ENCODE measurements around the gene PRCC.
A peak's percentile ranks its signal among the peaks of the same experiment; 100 is the strongest.

PRCC gene

DNA sequence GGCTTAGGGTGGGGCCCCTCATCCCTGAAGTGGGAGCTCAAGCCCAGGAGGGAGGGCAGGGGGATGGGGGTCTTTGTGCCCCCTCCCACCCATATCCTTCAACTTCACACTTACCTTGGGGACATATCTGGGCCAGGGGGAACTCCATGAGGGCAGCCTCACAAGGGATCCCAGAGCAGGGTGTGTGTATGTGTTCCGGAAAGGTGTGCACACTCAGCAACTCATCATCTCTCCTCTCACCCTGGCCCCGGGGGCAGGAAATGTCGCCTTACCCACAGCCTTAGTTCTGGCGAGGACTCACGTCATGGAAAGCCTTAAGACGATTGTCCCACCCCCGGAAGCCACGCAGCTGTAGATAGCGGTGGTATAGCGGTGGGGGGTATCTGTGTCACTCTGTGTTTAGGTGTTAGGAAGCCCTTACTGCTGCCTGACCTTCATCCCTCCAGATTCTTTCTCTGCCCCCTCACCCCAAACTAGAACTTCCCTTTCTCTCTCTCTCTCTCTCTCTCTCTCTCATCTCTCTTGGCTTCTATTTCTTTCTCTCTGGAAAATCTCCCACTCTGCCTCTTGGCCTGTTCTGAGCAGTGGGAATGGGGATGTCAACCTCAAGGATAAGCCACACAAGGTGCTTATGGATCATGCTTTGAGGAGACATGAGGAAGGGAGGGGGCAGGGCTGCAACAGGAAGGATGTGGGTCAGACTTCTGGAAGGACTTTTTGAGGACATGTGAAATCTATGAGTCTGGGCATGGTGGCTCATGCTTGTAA is 49.4 kb downstream of the PRCC start, which contains the start of gene SH2D2A:
SH2D2A (minus strand) TSS at position 288 of the 768 bp plus-strand sequence; CDS start at position 148, 140 bp downstream.
- TF ChIP-seq GATA3 (IDR thresholded peaks at IDR 0.05; ENCODE audit: low read depth, low read length) (no peak), GATA2 (IDR thresholded peaks at IDR 0.05; ENCODE audit: low read depth, low read length) (no peak)

DNA sequence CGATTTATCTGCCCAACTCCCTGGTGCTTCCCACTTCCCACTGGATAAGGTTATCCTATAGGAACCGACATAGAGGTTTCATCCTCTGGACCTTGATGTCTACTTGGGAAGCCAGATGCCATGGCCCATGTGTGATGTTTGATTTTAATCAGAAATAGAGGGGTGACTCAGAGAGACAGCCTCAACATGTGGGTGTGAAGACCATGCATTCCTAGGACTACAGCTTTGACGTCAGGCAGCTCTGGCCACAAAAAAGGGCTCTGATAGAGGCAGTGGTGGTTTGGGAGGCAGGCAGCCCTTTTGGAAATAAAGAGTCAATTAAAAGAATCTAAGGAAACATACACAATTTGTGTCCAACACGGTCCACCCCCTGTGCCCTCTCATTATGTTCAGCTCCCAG is 54.5 kb downstream of the PRCC start:
- TF ChIP-seq GATA3 (IDR thresholded peaks at IDR 0.05; ENCODE audit: low read depth, low read length) (no peak), GATA2 (IDR thresholded peaks at IDR 0.05; ENCODE audit: low read depth, low read length) (no peak)

DNA sequence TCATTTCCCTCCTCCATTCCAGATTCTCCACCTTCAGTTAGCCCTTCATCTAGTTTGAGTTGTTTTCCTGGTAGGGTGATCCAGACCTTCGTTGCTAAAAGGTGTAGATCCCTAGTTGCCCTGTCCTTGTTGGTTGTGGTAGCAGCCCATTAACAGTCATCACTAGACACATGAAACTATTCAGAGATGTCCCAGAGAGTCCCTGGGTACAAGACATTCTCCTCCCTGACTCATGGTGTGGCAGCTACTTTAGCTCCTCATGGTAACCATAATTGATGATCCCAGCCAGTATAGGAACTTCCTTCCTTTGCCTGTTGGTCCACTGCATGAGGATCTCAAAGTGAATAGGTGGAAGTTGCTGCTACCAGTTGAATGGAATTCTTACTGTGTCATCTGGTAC is 55.3 kb downstream of the PRCC start:
- TF ChIP-seq GATA3 (IDR thresholded peaks at IDR 0.05; ENCODE audit: low read depth, low read length) (no peak), GATA2 (IDR thresholded peaks at IDR 0.05; ENCODE audit: low read depth, low read length) (no peak)

DNA sequence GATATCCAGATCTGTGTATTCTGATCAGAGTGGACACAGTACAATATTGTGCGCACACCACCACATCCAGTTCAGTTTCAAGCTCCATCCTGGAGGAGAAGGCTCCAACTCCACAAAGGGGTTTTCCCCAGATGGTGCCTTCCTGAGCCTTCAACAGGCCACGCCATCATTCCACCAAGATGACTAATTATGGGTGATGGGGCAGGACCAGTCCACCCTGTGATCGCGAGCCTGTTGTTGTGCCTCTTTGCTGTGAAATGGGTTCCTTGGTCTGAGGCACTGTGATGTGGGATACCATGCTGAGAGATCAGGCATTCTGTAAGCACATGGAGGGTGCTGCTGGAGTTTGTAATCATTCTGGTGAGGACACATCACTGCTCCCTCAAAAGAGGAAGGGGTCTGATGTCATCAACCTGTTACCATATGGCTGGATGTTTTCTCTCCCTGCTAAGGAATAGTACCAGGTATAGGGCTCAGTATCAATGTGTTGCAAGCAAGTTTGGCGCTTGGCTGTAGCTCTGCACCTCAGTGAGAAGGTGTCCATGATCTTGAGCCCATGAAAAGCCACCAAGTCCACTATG is 56.0 kb downstream of the PRCC start:
- TF ChIP-seq GATA2 (IDR thresholded peaks at IDR 0.05; ENCODE audit: low read depth, low read length) (no peak), GATA3 (IDR thresholded peaks at IDR 0.05; ENCODE audit: low read depth, low read length) (no peak)

DNA sequence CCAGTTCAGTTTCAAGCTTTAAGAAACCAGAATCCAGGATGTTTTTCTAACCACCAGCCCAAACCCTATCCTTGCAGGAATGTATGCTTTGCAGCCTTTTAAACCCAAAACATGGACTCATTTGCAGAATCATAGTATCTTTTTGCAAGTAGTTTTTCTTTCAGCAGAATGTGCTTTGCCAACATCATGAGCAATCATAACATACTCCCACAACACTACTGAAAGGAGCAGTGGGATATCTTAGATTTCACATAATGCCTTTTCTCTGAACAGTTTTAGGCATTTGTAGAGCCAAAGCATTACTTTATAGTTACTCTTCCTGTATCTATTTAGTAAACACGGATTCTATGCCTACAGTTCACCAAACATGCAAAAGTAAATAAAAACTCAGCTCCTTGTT is 59.3 kb downstream of the PRCC start:
- no peak for TF ChIP-seq GATA3 (IDR thresholded peaks at IDR 0.05; ENCODE audit: low read depth, low read length)
- TF ChIP-seq GATA2 (IDR thresholded peaks at IDR 0.05; ENCODE audit: low read depth, low read length): no peak

DNA sequence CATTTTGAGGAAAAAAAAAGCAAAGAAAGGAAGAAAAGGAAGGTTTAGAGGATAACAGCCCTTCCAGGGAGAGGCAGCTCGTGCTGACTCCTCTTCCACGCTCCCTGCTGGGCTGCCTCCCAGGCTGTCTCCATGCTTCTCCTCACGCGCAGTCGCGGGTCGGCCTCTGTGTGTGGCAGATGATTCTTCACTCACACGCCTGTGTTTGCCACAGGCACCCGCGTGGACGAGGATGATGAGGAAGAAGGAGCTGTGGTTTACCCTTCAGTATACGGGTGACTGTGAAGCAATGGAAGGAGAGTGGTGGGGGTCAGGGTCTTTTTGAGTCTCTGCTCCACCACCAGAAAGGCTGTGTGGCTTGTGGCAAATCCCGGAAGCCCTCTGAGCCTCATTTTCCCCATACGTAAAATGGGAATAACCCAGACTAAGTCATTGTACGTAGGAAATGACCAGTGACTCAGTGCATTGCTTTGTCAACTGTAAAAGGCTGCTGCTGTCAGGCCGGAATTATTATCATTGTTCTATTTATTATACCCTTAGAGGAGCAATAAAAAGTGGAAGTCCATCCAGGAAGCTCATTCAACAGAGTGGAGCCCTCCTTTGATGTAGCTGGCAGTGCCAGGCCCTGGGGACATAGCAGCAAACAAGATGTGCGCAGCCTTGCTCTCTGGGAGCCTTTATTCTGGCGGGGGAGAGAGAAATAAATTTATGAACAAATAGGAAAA is 61.2 kb downstream of the PRCC start:
- no peak for TF ChIP-seq GATA3 (IDR thresholded peaks at IDR 0.05; ENCODE audit: low read depth, low read length)
- TF ChIP-seq GATA2 (IDR thresholded peaks at IDR 0.05; ENCODE audit: low read depth, low read length): no peak

DNA sequence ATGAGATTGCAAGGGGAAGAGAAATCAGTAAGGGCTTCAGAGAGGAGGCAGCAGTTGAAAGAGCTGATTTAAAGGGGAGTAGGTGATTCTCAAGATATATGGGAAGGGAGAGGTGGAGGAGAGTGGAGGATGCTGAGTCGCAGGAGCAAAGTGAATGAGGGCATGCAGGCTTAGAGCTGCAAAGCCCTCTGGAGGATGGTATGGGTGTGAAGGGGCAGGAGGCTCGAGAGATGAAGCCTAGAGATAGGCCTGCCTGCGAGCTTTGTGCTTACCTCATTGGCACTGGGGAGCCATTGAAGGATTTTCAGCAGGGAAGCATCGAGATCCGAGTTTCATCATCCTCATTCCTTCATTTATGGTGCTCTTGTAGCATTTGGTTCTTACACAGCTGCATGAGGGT is 65.1 kb downstream of the PRCC start:
- TF ChIP-seq GATA3 (IDR thresholded peaks at IDR 0.05; ENCODE audit: low read depth, low read length) (no peak), GATA2 (IDR thresholded peaks at IDR 0.05; ENCODE audit: low read depth, low read length) (no peak)

DNA sequence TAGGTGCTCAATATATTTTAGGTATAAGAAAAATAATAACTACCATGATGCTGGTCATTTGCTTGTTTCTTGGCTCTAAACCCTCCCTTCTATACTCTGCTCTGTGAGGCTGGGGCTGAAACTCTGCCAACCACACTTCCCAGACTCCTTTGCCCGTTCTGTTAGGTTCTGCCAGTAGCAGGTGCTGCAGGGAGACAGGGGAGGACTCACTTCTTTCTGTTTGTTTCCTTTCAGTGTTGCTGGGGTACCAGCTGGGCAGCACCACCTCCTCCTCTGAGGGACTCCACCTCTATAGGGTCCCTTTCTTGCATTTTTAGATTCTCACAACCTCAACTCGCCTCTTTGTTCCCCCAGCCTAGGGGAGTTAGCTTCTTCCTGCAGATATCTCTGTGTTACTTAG is 66.3 kb downstream of the PRCC start:
- TF ChIP-seq GATA3 (IDR thresholded peaks at IDR 0.05; ENCODE audit: low read depth, low read length) (no peak), GATA2 (IDR thresholded peaks at IDR 0.05; ENCODE audit: low read depth, low read length) (no peak)

DNA sequence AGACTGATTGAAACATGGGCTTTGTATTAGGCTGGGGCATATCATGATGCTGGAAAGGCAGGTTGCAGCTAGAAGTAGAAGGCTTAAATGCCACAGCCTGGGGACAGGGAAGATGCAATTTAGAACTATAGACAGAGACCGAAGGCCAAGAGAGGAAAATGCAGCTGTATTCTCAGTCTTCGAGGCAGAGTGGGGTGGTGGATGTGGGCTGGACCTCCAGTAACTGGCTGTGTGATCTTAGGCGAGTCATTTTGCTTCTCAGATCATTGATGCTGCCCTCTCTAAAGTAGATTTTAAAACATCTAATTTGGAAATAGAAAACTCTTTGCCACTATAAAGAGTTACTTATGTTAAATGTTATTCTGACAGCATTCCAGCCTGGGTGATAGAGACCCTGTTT is 67.0 kb downstream of the PRCC start:
- no peak for TF ChIP-seq GATA3 (IDR thresholded peaks at IDR 0.05; ENCODE audit: low read depth, low read length)
- no peak for TF ChIP-seq GATA2 (IDR thresholded peaks at IDR 0.05; ENCODE audit: low read depth, low read length)

DNA sequence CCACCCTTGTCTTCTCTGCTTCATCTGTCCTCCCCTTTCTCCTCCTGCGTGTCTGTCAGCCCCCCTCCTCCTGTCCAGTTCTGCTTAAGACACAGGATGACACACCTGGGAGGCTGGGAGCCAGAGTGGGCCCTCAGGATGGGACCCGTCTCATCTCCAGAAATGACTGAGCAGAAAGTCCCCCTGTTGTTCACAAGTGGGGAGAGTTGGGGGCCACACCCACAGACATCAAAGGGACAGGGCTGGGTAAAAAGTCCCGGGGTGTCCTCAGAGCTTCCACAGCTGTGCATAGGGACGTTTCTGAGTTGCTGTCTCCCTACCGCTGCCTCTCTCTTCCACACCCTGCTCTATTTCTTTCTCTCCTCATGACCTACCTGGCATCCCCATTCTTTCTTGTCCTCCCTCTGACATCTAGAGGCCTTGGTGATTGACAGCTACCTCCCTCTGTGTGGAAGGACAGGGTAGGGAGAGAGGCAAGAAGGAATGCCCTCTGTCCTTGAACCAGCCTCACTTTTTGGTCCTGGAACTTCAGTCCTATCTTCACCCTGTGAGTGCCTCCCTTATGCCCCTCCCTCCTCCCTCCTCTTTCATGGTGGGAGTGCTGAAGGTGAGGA is 68.8 kb downstream of the PRCC start:
- no peak for TF ChIP-seq GATA3 (IDR thresholded peaks at IDR 0.05; ENCODE audit: low read depth, low read length)
- no peak for TF ChIP-seq GATA2 (IDR thresholded peaks at IDR 0.05; ENCODE audit: low read depth, low read length)

DNA sequence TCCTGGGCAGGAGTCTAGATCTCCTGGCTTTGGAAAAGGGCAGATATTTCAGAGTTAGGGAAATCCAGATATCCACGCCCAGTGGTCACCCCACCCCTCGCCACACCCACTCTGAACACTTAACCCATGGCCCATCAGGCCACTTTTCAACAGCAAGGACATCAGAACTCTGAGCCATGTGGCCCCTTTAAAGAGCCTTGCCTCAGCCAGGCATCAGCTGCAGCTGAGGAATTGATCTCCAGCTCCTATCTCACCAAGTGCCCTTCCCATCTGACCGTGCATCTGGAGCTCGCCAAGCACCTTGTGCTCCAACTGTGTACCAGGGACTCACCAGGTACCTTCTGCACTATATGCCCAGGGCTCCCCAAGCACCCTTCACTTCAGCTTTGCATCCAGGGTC is 69.6 kb downstream of the PRCC start:
- TF ChIP-seq GATA3 (IDR thresholded peaks at IDR 0.05; ENCODE audit: low read depth, low read length) (no peak), GATA2 (IDR thresholded peaks at IDR 0.05; ENCODE audit: low read depth, low read length) (no peak)

DNA sequence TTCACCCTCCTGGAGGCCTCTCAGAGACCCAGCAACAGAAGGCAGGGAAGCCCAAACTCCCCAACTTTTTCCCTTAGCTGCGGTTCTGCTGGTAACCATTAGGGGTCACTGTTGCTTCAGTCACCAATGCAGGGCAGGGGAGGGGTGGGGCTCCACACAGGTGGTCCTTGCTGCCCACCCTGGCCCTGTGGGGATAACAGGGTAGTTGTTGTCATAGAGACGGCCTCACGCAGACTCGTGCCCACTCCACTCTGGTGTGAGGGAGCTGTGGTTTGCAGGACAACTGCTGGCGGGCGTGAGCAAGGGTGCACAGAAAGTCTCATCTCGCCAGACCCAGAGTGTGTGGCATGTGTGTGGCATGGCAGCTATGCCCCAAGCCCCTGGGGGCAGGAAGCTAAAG is 71.6 kb downstream of the PRCC start:
- no peak for TF ChIP-seq GATA2 (IDR thresholded peaks at IDR 0.05; ENCODE audit: low read depth, low read length)
- no peak for TF ChIP-seq GATA3 (IDR thresholded peaks at IDR 0.05; ENCODE audit: low read depth, low read length)

DNA sequence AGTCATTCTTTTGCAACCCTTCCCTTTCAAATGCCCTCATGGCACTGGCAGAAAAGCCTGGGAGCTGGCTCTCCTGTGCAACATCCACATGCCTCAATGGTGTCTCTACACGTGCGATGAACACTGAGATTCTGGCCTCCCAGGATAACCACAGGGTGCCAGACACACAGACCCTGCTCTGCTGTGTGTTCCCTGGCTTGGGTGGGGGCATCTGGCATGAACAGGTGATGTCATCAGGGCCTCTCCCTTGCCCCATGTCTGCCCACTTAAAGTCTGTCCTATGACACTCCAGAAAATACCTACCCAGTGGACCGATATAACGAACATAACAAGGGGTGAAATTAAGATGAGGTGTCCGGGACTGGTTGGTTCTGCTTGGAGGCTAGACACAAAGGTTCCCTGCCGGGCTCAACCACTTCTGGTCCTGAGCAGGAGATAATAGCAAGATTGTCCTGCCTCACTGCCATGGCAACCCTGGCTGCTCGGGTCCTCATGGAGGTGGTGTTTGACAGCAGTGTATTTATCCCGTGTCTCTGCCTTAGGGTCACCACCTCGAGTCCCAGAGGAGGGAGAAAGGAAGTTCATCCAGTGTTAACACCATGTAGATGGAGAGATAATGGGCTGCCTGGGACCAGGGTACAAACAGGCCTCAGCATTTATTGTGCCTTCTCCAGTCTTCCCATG is 72.2 kb downstream of the PRCC start:
- TF ChIP-seq GATA2 (IDR thresholded peaks at IDR 0.05; ENCODE audit: low read depth, low read length) (peak; percentile 63), GATA3 (IDR thresholded peaks at IDR 0.05; ENCODE audit: low read depth, low read length) (no peak)
